ENCODE measurements around the gene MUS81. TPM values are rescaled to one million over a fixed set of nuclear protein-coding genes. Genes with fewer than 3 reads are reported as not detected.
A peak's percentile ranks its signal among the peaks of the same experiment; 100 is the strongest.

MUS81 gene
- total and polyA plus RNA-seq, 7 donors = 33.5 to 61.8 (median 42.9) TPM

- H3K9me3 ChIP-seq = no peaks in the 10 kb centered on the region
- peaks cover 0 to 19% (median 18%) of the 10 kb centered on the region in 4 donors for H3K4me1 ChIP-seq
- DNase-seq = peak; percentile 67
- H3K4me3 ChIP-seq = no peak overlapping the region
- H3K36me3 ChIP-seq = peaks cover 4 to 45% (median 15%) of the 10 kb centered on the region in 4 donors
- TF ChIP-seq CTCF (IDR thresholded peaks at IDR 0.05) (no peak), POLR2A (IDR thresholded peaks at IDR 0.05) (no peak), EP300 (IDR thresholded peaks at IDR 0.05) (no peak), POLR2AphosphoS5 (IDR thresholded peaks at IDR 0.05) (no peak)
- WGBS, 2 donors = 88 to 94% methylated on average over 30 of the region's 30 CpGs
- no peak overlapping the region for H3K27ac ChIP-seq
- H3K27me3 ChIP-seq = no peaks in the 10 kb centered on the region
- intact Hi-C loops (cut with DNase I) = no loop called here
Measured at GRCh38 chr11:65882120-65883057, 22.2 kb downstream of the MUS81 start.

GRCh38 chr11:65883058-65883761, 23.0 kb downstream of the MUS81 start:
- Histone ChIP-seq H3K9me3 (no peaks in the 10 kb centered on the region), H3K36me3 (peaks cover 4 to 45% (median 15%) of the 10 kb centered on the region in 4 donors), H3K4me3 (no peak overlapping the region), H3K27ac (no peak overlapping the region), H3K4me1 (peaks cover 0 to 26% (median 24%) of the 10 kb centered on the region in 4 donors), H3K27me3 (no peaks in the 10 kb centered on the region)
- 94 to 95% methylated on average over 13 of the region's 13 CpGs for WGBS, 2 donors
- peak; percentile 64 for DNase-seq
- intact Hi-C loops (cut with DNase I) = no loop called here
- TF ChIP-seq EP300 (IDR thresholded peaks at IDR 0.05) (no peak), POLR2AphosphoS5 (IDR thresholded peaks at IDR 0.05) (no peak), POLR2A (IDR thresholded peaks at IDR 0.05) (no peak), CTCF (IDR thresholded peaks at IDR 0.05) (no peak)

- peaks cover 4 to 45% (median 15%) of the 10 kb centered on the region in 4 donors for H3K36me3 ChIP-seq
- peak; percentile 65 for DNase-seq
- H3K4me1 ChIP-seq = peaks cover 0 to 31% (median 28%) of the 10 kb centered on the region in 4 donors
- intact Hi-C loops (cut with DNase I) = loop anchor here (1.0 kb wide), 1 partner anchor 105 kb away; no protein-coding TSS in a partner anchor
- no peaks in the 10 kb centered on the region for H3K9me3 ChIP-seq
- 82 to 88% methylated on average over 28 of the region's 28 CpGs for WGBS, 2 donors
- no peak for TF ChIP-seq POLR2AphosphoS5 (IDR thresholded peaks at IDR 0.05)
- TF ChIP-seq EP300 (IDR thresholded peaks at IDR 0.05) = no peak
- no peak for TF ChIP-seq CTCF (IDR thresholded peaks at IDR 0.05)
- TF ChIP-seq POLR2A (IDR thresholded peaks at IDR 0.05) = no peak
- no peak overlapping the region for H3K4me3 ChIP-seq
- no peaks in the 10 kb centered on the region for H3K27me3 ChIP-seq
- H3K27ac ChIP-seq = peak overlapping the region in 3 of 4 donors; percentile 11 to 63 (median 52)
Measured at GRCh38 chr11:65883786-65884715, 23.8 kb downstream of the MUS81 start.

- intact Hi-C loops (cut with DNase I) = loop anchor here (1.0 to 5.0 kb wide), 2 partner anchors 105 to 118 kb away; partner anchors contain the start of genes BANF1 and EIF1AD
- H3K27me3 ChIP-seq = no peaks in the 10 kb centered on the region
- H3K27ac ChIP-seq = peak overlapping the region in 3 of 4 donors; percentile 20 to 63 (median 52)
- TF ChIP-seq EP300 (IDR thresholded peaks at IDR 0.05) (no peak), POLR2AphosphoS5 (IDR thresholded peaks at IDR 0.05) (peak in 3 of 4 donors; percentile 38 to 44 (median 42)), CTCF (IDR thresholded peaks at IDR 0.05) (peak; percentile 99 to 100 (median 99)), POLR2A (IDR thresholded peaks at IDR 0.05) (no peak)
- peak; percentile 88 for DNase-seq
- H3K9me3 ChIP-seq = no peaks in the 10 kb centered on the region
- H3K36me3 ChIP-seq = peaks cover 4 to 45% (median 15%) of the 10 kb centered on the region in 4 donors
- 16 to 24% methylated on average over 9 of the region's 9 CpGs for WGBS, 2 donors
- peaks cover 0 to 38% (median 34%) of the 10 kb centered on the region in 4 donors for H3K4me1 ChIP-seq
- no peak overlapping the region for H3K4me3 ChIP-seq
Measured at GRCh38 chr11:65884716-65885092, 24.5 kb downstream of the MUS81 start.
